Natural killer cell (primary cell): ENCODE data around the gene ENO4. TPM values are rescaled to one million over a fixed set of nuclear protein-coding genes. Genes with fewer than 3 reads are reported as not detected.

Experiments
- ATAC-seq, 3 donors: fragments of 150-1000 bp in 2 of 3; fragments of 200-7000 bp in 1 of 3; cut with Tn5 transposase; 1 replicate in 1 of 3; 2 replicates in 2 of 3; pipeline ENCODE4 v1.10.0; 2021; ENCODE audit warnings: mild to moderate bottlenecking in 2 of 3, moderate library complexity in 2 of 3
- DNase-seq, 2 donors: peaks; one replicate each; pipeline versions ENCODE4 v3.0.0 to v3.0.0-alpha.2; 2013 to 2021; ENCODE audit warnings: mixed read lengths in 1 of 2
- H3K27ac ChIP-seq: one replicate; pipeline ENCODE4 v1.5.1; 2013; ENCODE audit warnings: mild to moderate bottlenecking, low read length
- H3K27me3 ChIP-seq: one replicate; pipeline ENCODE4 v1.6.1; 2013; ENCODE audit warnings: low read length; ENCODE audit not compliant: control insufficient read depth, insufficient read depth
- H3K36me3 ChIP-seq: one replicate; pipeline ENCODE4 v1.6.1; 2013; ENCODE audit warnings: low read length; ENCODE audit not compliant: control insufficient read depth, insufficient read depth
- H3K4me1 ChIP-seq: one replicate; pipeline ENCODE4 v1.6.1; 2013; ENCODE audit warnings: low read length; ENCODE audit not compliant: control insufficient read depth, insufficient read depth
- H3K4me3 ChIP-seq: one replicate; pipeline ENCODE4 v1.5.1; 2013; ENCODE audit warnings: low read length
- H3K9me3 ChIP-seq: one replicate; pipeline ENCODE4 v1.6.1; 2013; ENCODE audit warnings: low read length; ENCODE audit not compliant: control insufficient read depth, insufficient read depth
- H3K27ac Mint-ChIP-seq, 2 donors: one replicate each; pipeline ENCODE4 v1.8.0; 2022; ENCODE audit warnings: mild to moderate bottlenecking in 2 of 2, mixed read lengths in 2 of 2, moderate library complexity in 1 of 2
- H3K27me3 Mint-ChIP-seq, 2 donors: one replicate each; pipeline ENCODE4 v1.8.0; 2022; ENCODE audit warnings: low read depth in 2 of 2, mixed read lengths in 2 of 2
- H3K36me3 Mint-ChIP-seq: one replicate; pipeline ENCODE4 v1.8.0; 2022; ENCODE audit warnings: mixed read lengths
- H3K4me1 Mint-ChIP-seq, 2 donors: one replicate each; pipeline ENCODE4 v1.8.0; 2022; ENCODE audit warnings: mixed read lengths in 2 of 2
- H3K4me3 Mint-ChIP-seq: one replicate; pipeline ENCODE4 v1.8.0; 2022; ENCODE audit warnings: mild to moderate bottlenecking, moderate library complexity, mixed read lengths
- H3K9me3 Mint-ChIP-seq, 2 donors: one replicate each; pipeline ENCODE4 v1.8.0; 2022; ENCODE audit warnings: mixed read lengths in 2 of 2
- WGBS: methylation state at CpG from one replicate; pipeline ENCODE4 v1.1.7; 2013; ENCODE audit warnings: missing lambda C conversion rate; ENCODE audit not compliant: insufficient coverage; 5-methylcytosine and 5-hydroxymethylcytosine counted together
- intact Hi-C: fragments of 100-400 bp; cut with micrococcal nuclease; formaldehyde crosslinking; loops from one replicate; pipeline ENCODE4 v1.14.2; 2022
- total RNA-seq, 4 donors: library from RNA; stranded (reverse); fragments of 120-200 nt in 1 of 4; gene quantifications; one replicate each; pipeline versions ENCODE4 v1.2.3 to v1.2.4, GENCODE V29; 2013 to 2022
- TF ChIP-seq, protein P1 (sequence below): fragments of 200-600 bp; IDR thresholded peaks from one replicate; pipeline ENCODE4 v1.8.0; 2022; ENCODE audit warnings: antibody characterized with exemption

Gene ENO4
- total RNA-seq, 3 donors from 2014 or later (not counting 1 experiment from before 2014, with no cell fraction given): not detected

DNA sequence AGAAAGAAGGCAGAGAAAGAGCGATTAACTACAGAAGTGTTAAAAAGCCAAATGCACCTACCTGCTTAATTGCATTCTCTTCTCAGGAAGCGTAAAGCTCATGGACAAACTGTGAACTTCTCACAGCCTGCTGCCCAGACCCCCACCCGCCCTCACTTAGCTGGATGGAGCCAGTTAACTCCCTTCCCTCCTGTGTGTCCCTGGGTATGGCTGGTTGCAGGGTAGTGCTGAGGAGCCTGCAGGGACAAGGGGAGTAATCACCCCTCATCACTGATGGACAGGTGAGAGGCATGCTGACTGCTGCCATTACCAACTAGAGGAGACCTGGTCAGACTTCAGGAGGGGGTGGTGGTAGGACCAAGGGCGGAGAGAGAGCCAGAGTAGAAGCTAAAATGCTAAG is 37.5 kb downstream of the ENO4 start:
- Mint-ChIP-seq H3K4me3 (no peak overlapping the region), H3K4me1 (no peaks in the 10 kb centered on the region), H3K36me3 (no peaks in the 10 kb centered on the region), H3K9me3 (no peaks in the 10 kb centered on the region), H3K27me3 (peaks cover 3 to 13% of the 10 kb centered on the region in 2 donors), H3K27ac (no peak overlapping the region)
- Histone ChIP-seq H3K9me3 (no peaks in the 10 kb centered on the region), H3K4me3 (no peak overlapping the region), H3K36me3 (no peaks in the 10 kb centered on the region), H3K4me1 (no peaks in the 10 kb centered on the region), H3K27me3 (peaks cover 2% of the 10 kb centered on the region), H3K27ac (no peak overlapping the region)
- ATAC-seq (no peak), DNase-seq (no peak)
- WGBS: 92% methylated on average over 3 of the region's 4 CpGs
- intact Hi-C loops: no loop called here
- TF ChIP-seq, protein P1, sequence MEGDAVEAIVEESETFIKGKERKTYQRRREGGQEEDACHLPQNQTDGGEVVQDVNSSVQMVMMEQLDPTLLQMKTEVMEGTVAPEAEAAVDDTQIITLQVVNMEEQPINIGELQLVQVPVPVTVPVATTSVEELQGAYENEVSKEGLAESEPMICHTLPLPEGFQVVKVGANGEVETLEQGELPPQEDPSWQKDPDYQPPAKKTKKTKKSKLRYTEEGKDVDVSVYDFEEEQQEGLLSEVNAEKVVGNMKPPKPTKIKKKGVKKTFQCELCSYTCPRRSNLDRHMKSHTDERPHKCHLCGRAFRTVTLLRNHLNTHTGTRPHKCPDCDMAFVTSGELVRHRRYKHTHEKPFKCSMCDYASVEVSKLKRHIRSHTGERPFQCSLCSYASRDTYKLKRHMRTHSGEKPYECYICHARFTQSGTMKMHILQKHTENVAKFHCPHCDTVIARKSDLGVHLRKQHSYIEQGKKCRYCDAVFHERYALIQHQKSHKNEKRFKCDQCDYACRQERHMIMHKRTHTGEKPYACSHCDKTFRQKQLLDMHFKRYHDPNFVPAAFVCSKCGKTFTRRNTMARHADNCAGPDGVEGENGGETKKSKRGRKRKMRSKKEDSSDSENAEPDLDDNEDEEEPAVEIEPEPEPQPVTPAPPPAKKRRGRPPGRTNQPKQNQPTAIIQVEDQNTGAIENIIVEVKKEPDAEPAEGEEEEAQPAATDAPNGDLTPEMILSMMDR: no peak

DNA sequence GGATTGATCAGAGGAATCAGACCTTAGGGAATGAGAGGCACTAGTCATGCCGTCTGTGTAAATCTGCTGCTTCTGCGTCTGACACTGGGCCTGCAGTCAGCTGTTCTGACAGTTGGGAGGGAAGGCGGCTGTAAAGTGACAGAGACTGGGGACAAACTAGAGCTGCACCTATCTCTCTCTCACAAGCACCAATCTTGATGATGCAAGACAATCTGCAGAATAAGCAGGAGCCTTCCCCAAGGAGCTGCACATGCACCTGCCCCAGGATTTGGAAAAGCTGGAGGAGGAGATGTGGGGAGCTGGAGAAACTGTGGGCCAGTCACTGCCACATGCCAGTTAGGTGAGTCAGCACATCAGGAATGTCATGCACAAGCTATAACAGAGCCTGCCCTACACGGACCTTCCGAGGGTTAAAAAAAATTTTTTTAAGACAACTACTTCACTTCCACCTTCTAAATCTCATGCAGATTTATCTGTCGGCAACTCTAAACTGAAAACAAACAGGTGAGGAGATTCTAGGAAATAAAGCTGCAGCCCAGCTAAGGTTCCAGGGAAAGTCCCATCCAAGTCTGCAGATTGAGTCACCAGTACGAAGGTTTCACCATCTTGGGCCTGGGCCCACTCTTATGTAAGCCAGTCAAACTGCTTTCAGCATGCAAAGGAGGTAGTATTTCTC is 39.2 kb downstream of the ENO4 start:
- ATAC-seq (no peak), DNase-seq (no peak)
- Mint-ChIP-seq H3K27ac (no peak overlapping the region), H3K4me1 (no peaks in the 10 kb centered on the region), H3K9me3 (no peaks in the 10 kb centered on the region), H3K36me3 (no peaks in the 10 kb centered on the region), H3K27me3 (peaks cover 9 to 20% of the 10 kb centered on the region in 2 donors), H3K4me3 (no peak overlapping the region)
- intact Hi-C loops: no loop called here
- Histone ChIP-seq H3K4me1 (no peaks in the 10 kb centered on the region), H3K36me3 (no peaks in the 10 kb centered on the region), H3K9me3 (no peaks in the 10 kb centered on the region), H3K27ac (no peak overlapping the region), H3K27me3 (peaks cover 2% of the 10 kb centered on the region), H3K4me3 (no peak overlapping the region)
- 85% methylated on average over 7 of the region's 7 CpGs for WGBS
- TF ChIP-seq, protein P1: no peak

DNA sequence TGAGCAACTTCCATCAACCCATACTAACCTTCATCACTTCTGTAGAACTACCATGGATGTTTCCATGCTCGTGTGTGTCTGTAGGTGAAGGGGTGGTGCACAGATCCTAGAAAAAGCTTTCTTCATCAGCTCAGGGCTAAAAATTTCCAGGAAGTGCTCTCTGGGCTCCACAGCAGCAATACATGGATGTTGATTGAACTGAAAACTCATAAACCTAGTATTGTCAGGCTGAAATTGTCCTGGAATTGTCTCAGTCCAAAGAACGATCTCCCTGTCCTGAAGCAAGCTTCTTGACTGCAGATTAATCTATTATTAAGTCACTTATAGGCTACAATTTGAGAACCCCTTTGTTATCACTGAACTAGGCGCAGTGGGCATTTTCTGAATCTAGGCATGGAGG is 39.8 kb downstream of the ENO4 start:
- TF ChIP-seq, protein P1: no peak
- Mint-ChIP-seq H3K36me3 (no peaks in the 10 kb centered on the region), H3K4me3 (no peak overlapping the region)

DNA sequence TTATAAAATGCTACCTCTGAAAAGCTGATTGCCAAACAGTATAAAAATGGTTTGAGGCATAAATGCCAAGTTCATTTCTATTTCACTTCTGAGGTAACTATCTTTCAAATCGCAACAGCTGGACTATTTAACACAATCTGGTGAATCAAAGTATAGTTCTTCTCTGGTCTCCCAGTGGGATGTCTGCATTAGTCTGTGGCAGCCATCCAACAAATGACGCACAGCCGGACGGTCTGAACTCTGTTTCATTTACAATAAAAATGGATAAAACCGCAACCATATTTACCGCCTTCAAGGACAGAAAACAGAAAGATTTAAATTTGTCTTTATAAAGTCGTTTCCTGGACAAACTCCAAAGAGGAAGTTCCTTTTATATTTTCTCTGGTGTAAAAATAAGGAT is 41.9 kb downstream of the ENO4 start:
- Mint-ChIP-seq H3K4me3 (no peak overlapping the region), H3K27ac (no peak overlapping the region), H3K27me3 (peaks cover 11 to 20% of the 10 kb centered on the region in 2 donors), H3K4me1 (no peaks in the 10 kb centered on the region), H3K9me3 (no peaks in the 10 kb centered on the region), H3K36me3 (no peaks in the 10 kb centered on the region)
- DNase-seq (no peak), ATAC-seq (no peak)
- no peak overlapping the region for H3K27ac ChIP-seq
- no peak overlapping the region for H3K4me3 ChIP-seq
- H3K27me3 ChIP-seq: peaks cover 2% of the 10 kb centered on the region
- TF ChIP-seq, protein P1: no peak
- no peaks in the 10 kb centered on the region for H3K9me3 ChIP-seq
- 13% methylated on average over 6 of the region's 7 CpGs for WGBS
- intact Hi-C loops: no loop called here
- no peaks in the 10 kb centered on the region for H3K4me1 ChIP-seq
- no peaks in the 10 kb centered on the region for H3K36me3 ChIP-seq

More for the DNA sequence above, 39.8 kb downstream of the ENO4 start:
- no peaks in the 10 kb centered on the region for H3K36me3 ChIP-seq
- intact Hi-C loops: no loop called here
- ATAC-seq: no peak
- H3K9me3 ChIP-seq: no peaks in the 10 kb centered on the region
- DNase-seq: no peak
- WGBS: 87% methylated on average over 3 of the region's 3 CpGs
- Mint-ChIP-seq H3K27me3 (peaks cover 11 to 20% of the 10 kb centered on the region in 2 donors), H3K27ac (no peak overlapping the region), H3K4me1 (no peaks in the 10 kb centered on the region), H3K9me3 (no peaks in the 10 kb centered on the region)
- H3K27me3 ChIP-seq: peaks cover 2% of the 10 kb centered on the region
- no peaks in the 10 kb centered on the region for H3K4me1 ChIP-seq
- no peak overlapping the region for H3K27ac ChIP-seq
- H3K4me3 ChIP-seq: no peak overlapping the region
